HG02610 (cell line): ENCODE results near the gene MCCC1.
"Not testable (repeated sequence)": the region's sequence is repeated elsewhere in the genome, so short reads cannot be mapped to it uniquely, and the experiment has no call there.

Experiments used
- ATAC-seq: cut with Tn5 transposase; IDR thresholded peaks from one replicate; pipeline ENCODE4 v1.9.1; 2021; ENCODE audit warnings: mild to moderate bottlenecking, moderate library complexity; ENCODE audit not compliant: unreplicated experiment

The MCCC1 gene

DNA sequence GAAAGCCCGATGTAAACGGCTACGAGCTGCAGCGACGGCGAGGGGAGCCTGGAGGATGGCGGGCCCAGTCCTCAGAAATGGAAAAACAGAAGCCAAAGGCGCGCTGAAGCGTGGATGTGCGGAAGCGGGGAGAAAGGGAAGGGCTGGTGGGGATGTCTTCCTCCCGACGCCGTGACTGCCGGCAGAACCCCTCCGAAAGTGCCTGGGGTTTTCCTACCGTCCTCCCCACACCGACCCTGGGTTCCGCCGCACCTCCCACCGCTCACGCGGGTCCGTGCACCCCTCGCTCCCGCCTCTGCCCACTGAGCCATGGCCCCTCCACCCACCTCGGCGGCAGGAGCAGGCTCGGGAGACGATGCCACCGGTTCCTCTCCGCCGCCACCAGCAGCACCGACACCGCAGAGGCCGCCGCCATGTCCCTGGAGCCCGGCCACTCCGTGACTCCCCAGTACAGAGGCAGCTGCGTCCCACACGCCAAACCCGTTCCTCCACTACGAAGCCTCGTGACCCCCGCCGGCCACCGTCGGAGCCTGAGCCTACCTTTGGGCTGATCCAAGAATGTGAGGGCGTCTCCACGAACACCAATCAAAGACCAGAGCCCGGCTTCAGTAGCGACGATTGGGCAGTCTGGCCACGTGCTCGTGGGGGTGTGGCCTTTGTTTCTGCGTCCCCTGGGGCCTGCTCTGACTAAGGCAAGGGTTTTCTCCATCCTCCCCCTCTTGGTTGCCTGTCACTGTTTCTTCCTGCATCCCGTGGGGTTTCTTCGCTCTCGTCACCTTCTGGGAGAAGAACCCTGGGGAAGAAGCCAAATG lies at the start of gene MCCC1:
Gene MCCC1 (minus strand): TSS at position 471 of the 812 bp plus-strand sequence. CDS start 56 bp downstream, at position 415.
- peak; percentile 99 for ATAC-seq

DNA sequence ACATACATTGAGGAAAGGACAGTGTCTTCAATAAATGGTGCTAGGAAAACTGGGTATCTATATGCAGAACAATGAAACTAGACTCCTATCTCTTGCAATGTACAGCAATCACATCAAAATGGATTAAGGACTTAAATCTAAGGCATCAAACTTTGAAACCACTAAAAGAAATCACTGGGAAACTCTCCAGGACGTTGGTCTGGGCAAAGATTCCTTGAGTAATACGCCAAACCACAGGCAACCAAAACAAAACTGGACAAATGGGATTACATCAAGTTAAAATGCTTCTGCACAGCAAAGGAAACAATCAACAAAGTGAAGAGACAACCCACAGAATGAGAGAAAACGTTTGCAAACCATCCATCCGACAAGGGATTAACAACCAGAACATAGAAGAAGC lies 48.8 kb upstream of the MCCC1 start:
- no peak for ATAC-seq

DNA sequence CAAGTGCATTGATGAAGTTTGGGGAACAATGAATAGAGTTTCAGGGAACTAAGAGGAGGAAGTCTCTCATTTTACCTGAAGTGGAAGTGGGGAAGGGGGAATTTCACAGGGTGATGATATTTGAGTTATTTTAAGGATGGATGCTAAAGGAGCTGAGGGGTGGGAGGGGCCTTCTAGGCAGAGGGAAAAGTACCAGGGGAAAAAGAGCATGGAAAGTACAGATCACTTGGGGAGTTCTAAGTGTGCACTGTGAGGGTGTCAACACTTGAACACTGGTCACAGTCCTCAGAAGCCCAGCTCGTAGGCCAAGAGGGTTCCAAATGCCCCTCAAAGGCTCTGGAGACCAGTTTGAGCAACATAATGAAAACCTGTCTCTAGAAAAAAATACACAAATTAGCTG lies 45.1 kb upstream of the MCCC1 start:
- ATAC-seq, result no peak

DNA sequence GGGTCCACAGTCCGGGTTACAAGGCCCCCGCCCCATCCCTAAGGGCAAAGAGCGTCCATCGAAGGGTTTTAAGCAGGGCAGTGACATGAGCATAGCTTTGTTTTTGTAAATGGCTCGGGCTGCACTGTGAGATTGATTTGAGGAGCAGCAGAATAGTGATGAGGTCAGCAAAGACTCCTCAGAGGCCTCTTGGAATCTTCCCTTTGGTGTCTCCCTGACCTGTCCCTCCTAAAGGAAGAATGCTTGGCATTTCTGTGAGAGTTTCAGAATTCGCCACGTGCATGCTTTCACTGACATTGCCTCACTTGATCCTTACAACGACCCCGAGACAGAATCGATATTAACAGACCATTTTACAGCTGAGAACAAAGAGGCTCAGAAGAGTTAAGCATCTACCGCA lies 42.9 kb upstream of the MCCC1 start:
- ATAC-seq, result no peak

DNA sequence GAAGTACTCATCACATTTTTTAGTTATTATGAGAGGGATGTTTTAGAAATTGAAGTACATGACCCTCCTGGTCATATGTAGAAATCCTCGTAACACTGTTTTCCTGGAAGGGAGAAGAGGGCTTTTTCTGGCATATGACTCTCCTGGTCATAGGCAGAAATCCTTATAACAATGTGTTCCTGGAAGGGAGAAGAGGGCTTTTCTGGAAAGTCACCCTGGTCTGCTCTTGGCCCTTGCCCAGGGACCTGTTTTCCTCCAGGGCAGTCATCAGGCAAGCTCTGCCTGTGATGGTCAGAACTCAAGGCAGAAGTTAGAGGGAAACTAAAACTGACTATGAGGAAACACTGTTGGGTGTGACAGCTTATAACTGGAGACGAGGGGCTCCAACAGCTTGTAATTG lies 35.5 kb upstream of the MCCC1 start:
- ATAC-seq, result no peak

DNA sequence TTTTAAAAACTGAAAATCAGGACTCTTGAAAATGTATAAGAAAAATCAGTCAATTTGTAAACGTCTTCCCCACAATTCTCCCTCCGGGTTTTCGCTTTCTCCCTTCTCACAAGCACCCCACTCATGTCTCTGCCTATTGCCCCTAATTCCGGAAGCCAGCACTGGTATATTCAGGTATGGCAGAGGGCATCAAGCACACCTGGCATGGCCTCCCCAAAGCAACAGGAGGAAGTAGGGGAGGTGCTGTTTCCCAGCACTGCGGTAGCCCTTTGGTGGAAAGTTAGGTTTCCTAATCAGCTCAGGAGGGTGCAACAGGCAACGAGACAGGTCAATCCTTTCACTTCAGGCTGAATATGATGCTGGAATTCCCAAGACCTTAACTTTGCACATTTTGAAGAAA lies 33.1 kb upstream of the MCCC1 start:
- ATAC-seq, result no peak

DNA sequence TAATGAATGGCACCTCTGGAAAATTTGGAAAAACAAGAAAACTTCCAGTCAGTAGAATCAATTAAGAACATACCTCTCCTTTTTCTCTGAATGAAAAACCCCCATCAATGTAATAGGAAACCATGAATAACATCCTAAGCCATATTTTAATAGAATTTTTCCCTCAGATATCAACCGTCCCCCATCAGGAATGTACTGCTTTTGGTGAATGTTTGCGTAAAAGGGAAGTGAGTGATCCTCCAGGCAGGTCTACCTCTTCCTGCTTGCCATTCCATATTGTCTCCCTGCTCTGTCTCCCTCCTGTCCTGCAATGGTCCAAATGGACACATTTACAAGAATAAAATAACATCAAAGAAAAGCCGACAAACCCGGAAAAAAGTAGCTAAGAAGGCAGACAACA lies 32.4 kb upstream of the MCCC1 start:
- ATAC-seq, result no peak

DNA sequence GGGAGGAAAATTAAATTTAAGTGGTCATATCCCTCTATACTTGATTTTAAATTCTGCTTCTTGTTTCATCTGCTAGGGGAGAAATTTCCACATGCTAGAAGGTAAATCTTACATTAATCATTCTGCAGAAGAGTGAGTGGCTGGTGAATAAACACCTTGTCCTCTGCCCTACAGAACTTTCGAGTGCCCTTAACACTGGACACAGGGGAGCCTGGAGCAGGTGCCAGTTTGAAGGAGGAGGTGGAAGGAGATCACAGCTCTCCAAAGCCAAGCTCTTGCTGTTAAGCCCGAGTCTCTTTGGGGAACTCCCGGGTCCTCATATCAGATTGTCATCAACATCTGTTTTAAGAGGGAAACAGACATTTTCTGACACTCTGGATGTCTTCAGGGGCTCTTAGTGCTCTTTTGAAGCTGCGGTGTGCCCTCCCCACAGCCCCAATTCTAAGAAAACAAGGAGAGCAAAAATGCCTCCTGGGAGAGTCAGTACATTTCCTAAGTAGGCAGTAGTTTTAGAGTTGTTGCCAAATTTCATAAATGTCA lies 32.0 kb upstream of the MCCC1 start:
- no peak for ATAC-seq

DNA sequence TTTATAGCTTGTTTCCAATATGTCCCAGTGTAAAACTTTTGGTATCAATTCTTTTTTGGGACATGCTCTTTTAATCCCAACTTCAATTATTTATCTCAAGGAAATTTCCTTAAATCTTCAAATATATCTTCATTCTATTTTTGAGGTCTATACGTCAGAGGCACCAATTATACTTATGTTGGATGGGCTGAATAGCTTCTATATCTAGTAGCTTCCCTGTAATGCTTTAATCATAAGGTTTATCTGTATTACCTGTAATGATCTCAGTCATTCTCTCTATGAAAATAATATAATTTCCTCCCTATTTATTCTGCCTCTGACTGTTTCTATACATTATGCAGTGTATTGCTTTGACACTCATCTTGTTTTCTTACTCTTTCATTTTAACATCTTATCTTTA lies 29.9 kb upstream of the MCCC1 start:
- no peak for ATAC-seq

DNA sequence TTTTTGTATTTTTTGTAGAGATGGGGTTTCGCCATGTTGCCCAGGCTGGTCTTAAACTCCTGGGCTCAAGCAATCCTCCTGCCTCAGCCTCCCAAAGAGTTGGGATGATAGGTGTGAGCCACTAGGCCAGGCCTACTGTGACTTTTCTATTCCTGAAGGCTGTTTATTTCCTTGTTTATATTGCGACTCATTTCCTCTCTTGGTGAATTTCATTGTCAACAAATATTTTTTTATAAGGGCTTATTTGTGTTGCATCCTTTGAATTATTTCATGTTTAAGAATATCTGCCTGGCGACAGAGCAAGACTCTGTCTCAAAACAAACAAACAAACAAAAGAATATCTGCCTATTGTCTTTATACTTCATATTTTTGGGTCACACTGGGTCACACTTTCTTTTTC lies 29.4 kb upstream of the MCCC1 start:
- no peak for ATAC-seq

DNA sequence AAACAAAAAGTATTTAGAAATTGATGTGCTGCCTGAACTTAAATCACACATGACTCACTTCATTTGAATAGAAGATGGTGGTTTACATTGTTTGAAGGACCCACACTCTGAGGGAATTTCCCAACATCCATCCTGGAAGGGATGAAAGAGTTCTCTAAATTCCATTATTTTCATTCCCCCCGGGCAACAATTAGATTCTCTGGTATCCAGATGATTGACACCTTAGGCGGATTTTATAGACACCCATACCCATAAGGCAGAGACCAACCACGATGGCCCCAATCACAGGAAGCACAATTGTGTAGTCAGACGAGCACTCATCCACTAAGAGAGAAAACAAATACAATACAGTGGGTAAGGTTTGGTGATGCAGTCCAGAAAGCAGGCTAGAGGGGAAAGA lies 24.6 kb upstream of the MCCC1 start:
- ATAC-seq, result peak; percentile 45

DNA sequence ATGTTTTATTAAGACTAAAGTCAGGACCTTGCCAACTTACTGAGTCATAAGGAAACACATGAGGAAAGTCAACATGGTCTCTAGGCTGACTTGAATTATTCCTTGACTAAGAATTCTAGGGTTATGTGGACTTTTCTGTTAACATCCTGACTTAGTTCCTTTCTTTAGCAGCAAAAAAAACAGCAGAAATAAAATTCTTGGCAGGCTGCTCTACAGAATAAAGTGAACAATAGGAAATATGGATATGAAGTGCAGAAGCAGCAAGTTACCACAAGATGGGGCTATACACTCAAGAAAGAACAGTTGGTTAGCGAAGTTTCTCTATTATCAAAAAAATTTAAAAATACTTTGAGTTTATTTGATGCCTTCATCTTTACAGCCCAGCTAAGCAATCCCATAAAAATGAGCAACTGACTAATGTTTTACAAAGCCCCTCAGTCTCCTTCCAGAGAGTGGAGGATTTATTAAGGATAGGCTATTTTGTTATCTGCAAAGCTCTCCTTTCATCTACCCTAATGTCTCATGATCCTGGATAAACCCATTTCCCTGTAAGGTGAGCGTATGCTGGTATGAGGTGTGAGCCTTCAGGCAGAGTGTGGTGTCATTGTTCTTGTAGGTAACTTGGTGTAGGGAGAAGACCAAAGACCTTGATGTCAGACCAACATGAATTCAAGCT lies 23.1 kb upstream of the MCCC1 start:
- ATAC-seq, result no peak

DNA sequence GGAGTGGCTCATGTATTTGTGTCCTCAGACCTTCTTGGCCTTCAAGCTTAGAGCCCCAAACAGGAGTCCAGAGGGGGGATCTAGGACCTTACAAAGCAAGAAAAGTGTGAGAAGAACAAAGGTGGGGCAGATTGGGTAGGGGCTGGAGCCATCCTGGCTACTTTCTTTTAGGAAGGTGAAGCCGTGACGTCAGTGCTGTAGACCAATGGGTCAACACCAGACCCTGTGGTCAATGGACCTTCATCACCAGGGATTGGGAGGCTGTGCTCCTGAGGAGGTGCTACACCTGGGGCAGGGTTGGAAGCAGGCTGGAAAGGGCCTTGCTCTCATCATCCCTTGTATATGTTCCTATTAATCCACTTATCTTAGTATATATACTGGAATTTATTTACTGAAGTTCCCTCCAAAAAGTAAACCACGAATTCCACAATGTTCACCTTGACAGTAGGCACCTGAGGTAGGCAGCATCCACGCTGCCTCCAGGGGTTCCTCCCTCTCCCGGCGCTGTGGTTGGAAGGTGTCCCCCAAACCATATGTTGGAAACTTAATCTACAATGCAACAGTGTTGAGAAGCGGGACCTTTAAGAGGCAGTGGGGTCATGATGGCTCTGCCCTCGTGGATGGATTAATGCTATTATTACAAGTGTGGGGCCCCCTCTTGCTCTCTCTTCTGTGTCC lies 21.4 kb upstream of the MCCC1 start:
- ATAC-seq, result no peak

DNA sequence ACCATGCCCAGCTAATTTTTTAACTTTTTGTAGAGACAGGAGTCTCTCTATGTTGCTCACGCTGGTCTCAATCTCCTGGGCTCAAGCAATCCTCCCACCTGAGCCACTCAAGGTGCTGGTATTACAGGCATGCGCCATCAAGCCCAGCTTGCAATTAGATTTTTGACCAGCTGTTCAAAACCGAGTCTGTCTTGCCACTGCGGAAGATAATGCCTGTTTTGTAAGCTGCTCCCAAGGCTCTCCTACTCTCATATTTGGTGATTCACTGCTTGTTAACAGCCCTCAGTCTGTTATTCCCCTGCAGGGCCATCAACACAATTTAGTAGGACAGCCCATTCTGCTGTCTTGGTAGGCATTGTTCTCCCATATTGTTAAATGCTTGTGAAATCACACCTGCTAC lies 17.8 kb upstream of the MCCC1 start:
- ATAC-seq, result no peak

DNA sequence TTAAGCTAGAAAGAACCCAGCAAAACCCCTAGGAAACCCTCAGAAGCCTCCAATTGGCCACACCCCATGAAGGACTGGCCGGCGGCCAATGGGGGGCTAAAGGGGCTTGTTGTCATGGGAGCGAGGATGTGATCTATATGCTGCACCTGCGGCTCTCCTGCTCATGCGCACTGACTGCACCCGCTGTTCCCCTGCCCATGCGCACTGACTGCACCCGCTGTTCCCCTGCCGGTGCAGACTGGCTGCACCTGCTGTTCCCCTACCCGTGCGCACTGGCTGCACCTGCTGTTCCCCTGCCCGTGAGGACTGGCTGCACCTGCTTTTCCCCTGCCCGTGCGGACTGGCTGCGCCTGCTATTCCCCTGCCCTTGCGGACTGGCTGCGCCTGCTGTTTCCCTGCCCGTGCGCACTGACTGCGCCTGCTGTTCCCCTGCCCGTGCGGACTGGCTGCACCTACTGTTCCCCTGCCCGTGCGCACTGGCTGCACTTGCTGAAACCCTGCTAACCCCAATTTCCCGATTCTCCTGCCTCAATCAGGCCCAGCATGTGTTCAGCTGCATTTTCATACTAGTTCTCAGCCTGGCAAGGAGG lies 16.8 kb upstream of the MCCC1 start:
- ATAC-seq, result peak; percentile 75

DNA sequence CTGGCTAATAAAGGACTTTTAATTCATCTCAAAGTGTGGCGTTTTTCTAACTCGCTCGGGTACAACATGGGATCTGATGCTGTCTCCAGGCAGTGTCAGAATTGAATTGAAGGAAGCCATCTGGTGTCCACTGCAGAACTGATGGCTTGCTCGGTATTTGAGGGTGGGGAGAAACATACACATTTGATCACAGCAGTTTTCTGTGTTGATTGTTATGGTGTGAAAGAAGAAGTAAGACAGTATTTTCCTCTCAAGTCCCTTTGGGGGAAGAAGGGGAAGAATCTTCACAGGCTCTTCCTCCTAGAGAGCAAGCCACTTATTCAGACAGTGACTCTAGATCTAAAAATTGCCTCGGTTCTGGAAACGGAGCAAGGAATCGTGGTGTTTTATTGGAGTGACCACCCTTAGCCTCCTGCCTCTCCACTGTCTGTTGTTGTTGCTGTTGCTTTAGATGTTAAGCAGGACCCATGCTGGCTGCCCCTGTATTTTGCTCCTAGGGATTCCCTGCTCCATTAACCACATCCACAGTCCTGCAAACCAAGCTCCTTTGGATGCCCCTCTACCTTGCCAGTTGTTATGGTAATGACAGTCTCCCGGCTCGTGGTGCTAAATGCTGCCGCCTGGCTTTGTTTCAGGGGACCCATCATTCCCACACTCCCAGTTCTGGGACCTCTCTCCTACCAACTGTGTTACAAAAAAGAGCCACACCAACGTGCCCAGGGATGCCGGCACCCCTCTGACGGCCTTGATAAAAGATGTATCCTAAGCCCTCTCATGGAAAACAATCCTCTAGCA lies 15.3 kb upstream of the MCCC1 start:
- ATAC-seq, result no peak

DNA sequence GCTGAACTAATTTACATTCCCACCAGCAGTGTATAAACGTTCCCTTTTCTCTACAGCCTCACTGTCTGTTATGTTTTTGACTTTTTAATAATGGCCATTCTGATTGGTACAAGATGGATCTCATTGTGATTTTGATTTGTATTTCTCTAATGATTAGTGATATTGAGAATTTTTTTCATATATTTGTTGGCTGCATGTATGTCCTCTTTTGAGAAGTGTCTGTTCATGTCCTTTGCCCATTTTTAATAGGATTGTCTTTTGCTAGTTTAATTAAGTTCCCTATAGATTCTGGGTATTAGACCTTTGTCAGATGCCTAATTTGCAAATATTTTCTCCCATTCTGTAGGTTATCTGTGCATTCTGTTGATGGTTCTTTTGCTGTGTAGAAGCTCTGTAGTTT lies 10.6 kb upstream of the MCCC1 start:
- not testable (repeated sequence) for ATAC-seq

DNA sequence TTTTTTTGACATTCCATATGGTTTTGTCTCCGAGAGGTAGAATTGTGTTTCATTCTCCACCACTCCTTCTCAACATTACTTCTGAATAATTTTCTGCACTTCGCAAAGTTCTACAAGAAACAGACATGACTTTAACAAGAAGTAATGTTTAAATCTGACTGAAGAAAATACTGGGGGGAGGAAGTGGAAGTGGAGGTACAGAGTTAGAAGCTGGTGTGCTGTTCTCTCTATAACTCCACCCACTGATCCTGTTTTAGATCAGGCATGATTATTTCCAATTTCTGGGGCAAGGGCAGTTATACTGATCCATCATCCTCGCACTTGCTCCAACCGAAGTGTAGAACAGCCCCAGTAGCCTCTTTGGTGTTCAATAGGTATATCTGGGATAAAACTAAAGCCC lies 9.2 kb upstream of the MCCC1 start:
- ATAC-seq, result no peak

DNA sequence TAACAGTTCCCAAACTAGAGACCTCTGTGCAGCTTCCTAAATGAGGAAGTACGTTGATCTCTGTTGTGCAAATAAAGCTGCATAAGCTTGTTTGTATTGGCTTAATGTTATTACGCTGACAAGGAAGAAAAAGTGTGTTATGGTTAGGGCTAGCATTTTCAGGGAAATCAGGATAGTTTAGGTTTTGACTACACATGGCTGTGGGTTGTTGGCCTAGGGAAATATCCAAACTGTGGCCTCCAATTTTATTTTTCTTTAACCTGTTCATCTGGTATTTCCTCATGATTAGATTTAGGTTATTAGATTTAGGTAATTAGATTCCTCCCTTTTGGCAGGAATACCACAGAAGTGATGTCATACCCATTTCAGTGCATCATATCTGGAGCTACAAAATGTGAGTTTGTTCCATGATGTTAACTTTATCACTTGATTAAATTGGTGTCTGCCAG lies 8.7 kb upstream of the MCCC1 start:
- no peak for ATAC-seq

DNA sequence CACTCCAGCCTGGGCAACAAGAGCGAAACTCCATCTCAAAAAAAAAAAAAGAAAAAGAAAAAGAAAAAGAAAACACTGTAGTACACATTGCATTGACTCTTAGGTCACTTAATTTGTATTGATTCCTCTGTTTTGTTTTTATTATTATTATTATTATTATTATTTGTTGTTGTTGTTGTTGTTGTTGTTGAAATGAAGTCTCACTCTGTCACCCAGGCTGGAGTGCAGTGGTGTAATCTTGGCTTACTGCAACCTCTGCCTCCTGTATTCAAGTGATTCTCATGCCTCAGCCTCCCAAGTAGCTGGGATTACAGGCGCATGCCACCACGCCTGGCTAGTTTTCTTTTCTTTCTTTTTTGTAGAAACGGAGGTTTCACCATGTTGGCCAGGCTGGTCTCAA lies 8.1 kb upstream of the MCCC1 start:
- ATAC-seq, result not testable (repeated sequence)
